NCI-H2171 (cell line): ENCODE data around the gene MYD88.

Experiments
- DNase-seq: peaks from one replicate; lab custom pipeline; 2025; lab: John Stamatoyannopoulos, UW

Gene MYD88

DNA sequence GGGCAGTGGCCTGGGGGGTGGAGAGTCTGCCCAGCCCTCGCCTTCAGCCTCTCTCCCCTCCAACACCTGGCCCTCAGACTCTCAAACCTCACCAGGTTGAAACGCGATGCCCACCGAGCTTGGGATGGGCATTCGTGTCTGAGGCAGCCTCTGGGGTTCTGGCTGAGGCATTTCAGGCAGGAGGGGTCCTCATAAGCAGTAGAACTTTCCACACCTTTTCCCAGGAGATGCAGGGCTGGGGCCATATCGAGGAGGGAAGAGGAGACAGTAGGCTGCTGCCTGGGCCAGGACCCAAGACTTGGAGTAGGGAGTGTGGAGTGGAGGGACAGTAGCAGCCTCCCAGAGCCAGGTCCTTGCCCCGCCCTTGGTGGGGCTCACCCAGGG lies 26.1 kb upstream of the MYD88 start:
- DNase-seq: no peak

DNA sequence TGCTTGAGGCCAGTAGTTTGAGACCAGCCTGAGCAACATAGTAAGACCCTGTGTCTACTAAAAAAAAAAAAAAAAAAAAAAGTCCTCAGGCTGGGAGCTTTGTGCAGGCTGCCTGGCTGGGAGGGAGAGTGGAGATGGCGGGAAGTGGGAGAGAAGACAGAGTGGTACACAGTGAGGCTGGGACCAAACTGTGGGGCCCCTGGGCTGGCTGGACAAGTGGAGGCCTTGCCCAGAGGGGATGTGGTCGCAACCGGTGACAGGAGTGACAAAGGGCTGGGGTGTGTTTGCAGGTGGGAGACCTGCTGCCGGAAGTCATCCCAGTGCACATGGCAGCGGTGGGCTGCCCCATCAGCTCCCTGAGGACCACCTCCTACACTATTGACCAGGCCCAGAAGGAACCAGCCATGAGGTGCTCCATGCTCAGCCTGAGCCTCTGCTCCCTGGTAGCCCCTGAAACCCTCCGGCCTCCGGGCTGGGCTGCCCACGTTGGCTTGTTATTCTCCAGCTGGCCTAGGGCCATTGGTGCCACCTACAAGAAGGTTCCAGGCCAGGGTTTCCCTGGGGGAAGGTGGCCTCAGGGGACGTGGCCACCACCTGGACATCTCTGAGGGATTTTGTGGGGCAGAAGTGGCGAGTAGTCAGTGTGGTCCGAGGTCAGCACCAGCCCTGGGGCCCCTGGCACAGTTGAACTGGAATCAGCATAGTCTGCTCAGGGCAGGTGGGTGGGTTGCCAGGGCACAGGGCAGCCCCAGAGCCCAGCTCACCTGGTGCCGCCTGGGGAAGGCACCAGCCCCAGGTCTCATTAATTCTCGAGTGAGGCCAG lies 24.2 kb upstream of the MYD88 start:
- DNase-seq: no peak

GRCh38 chr3:38114875-38115644 lies 23.4 kb upstream of the MYD88 start:
- no peak for DNase-seq

- no peak for DNase-seq
Observed at GRCh38 chr3:38115645-38116427, 22.6 kb upstream of the MYD88 start.

- DNase-seq: no peak
Observed at GRCh38 chr3:38116471-38117162, 21.8 kb upstream of the MYD88 start.

DNA sequence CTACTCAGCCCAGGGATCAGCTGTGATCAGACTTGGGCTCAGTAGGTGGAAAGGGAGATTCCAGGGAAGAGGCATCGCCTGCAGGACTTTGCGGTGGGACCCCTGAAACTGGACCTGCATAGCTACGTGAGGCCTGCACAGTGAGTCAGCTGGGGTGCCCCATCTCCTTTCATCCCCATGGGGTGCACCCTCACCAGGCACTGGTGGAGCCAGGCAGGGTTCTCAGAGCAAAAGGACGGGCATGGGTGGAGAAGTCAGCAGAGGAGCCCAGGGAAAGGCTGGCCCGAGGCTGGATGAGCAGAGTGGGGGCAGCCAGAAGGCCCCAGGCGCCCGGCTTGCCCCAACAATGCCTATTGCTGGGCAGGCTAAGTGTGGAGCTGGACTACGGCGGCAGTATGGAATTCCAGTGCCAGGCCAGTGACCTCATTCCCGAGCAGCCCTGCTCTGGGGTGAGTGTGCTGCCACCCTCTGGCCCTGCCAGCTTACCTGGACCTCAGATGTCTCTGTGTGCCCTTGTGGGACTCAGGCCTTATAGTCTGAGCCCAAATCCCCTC lies 21.2 kb upstream of the MYD88 start:
- DNase-seq: no peak

GRCh38 chr3:38117748-38118420 lies 20.6 kb upstream of the MYD88 start:
- no peak for DNase-seq

GRCh38 chr3:38118421-38119247 lies 19.8 kb upstream of the MYD88 start:
- DNase-seq: no peak

- DNase-seq: no peak
Observed at GRCh38 chr3:38119248-38119544, 19.3 kb upstream of the MYD88 start.

- DNase-seq: no peak
Observed at GRCh38 chr3:38119821-38120692, 18.4 kb upstream of the MYD88 start.

DNA sequence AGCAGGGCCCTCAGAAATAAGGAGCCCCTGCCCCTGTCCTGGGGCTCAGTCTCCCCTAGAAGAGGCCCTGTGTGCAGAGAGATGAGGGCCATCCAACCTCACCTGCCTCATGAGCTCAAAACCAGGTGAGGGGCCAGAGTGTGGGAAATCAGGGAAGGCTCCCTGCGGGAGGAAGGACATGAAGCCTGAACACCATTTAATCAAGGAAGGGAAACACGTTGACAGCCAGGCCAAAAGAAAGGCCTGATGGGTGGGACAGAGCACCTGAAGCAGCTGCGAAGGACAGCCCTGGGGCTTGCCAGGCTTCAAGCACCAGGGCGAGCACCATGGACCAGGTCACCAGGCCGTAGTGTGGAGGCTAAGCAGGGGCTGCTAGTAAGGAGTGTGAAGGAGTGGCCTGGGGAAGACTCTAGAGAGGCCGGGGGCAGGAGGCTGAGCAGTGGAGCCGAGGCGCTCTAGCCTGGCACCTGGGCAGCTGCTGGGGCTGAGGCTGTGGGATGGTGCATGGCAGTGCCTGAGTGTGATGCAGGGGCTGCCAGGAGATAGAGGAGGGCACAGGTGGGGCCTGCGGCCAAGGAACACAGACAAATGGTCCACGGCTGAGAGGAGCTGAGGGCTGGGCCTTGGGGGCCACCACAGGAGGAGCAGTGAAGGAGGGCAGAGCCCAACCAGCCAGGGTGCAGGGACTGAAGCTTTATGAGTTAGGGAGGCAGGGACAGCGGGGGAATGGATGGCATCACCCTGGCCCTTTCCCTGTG lies 17.6 kb upstream of the MYD88 start:
- no peak for DNase-seq

GRCh38 chr3:38121451-38121831 lies 17.0 kb upstream of the MYD88 start:
- DNase-seq: no peak

GRCh38 chr3:38121832-38122461 lies 16.5 kb upstream of the MYD88 start:
- no peak for DNase-seq

DNA sequence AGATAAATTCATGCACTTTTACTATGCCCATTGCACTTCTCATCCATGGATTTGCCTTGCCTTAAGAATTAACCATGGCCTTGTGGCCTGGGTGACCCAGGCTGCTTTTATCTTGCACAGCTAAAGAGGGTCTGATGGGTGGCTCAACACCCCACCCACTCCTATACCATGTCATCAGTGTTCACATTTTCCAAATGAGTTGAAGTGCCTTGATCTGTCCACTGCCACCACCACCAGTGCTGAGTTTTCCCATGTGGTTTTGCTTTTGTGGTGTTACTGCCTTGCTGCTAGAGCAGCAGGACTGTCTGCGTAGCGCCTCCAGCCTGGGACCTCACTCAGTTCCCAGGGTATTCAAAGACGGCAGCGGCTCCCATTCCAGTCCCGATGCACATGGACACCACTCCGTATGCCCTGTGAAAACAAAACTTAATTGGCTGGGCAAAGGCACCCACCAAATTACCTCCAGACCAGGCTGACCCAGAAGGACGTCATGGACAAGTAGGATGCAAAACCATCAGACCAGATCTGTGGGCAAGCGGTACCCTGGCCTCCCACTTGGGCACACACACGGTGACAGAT lies 15.7 kb upstream of the MYD88 start:
- DNase-seq: no peak

- no peak for DNase-seq
Observed at GRCh38 chr3:38124324-38125122, 13.9 kb upstream of the MYD88 start.

DNA sequence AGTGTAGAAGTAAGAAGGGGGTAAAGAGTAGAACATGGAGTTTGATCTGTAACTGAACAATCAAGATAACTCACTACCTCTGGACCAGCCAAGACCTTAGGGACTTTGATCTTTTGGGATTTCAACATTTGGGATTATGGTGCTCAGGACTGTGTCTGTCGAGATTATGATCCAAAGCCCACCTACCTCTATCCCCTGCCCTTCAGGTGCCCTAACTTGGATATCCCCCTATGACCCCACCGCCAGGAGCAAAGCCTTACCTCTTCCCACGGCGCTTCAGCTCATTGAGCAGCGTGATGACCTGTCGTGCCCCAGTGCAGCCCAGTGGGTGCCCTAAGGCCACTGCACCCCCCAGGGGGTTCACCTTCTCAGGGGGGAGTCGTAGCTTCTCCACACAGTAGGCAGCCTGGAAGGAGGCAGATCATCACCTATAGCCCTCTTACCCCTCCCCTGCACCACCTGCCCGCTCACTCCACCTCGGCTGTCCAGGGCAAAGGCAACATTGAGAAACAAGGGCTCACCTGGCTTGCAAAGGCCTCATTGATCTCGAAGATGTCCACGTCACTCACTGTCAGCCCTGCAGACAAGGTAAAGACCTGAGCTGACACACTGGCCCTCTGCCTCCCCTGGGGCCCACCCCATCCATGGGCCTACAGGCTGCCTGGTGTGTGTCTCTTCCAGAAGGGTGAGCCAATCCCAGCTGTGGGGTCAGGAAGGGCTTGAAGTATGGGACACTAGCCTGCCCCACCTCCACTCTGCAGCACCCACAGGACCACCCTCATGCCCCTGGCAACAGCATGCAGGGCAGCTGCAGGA lies 12.9 kb upstream of the MYD88 start:
- DNase-seq: no peak
